ENCODE data around the gene CLVS2. TPM values are rescaled to one million over a fixed set of nuclear protein-coding genes. Genes with fewer than 3 reads are reported as not detected.

CLVS2 gene
- total and polyA plus RNA-seq, 2 donors (not counting 1 experiment from before 2014, with no cell fraction given) = under 0.01 TPM; not detected in 1

- Histone ChIP-seq H2AFZ (ENCODE audit: low read length) (no peak overlapping the region), H3K4me2 (ENCODE audit: extremely low read depth, insufficient read depth, low read length) (no peak overlapping the region), H3K36me3 (ENCODE audit: control insufficient read depth, insufficient read depth, low read length) (no peaks in the 10 kb centered on the region), H3K4me3 (replicated peaks in 1 of 4; ENCODE audit: control extremely low read depth in 1 of 4, insufficient read depth in 1 of 4, low read depth in 3 of 4, low read length in 4 of 4) (no peak overlapping the region), H3K9me3 (ENCODE audit: control insufficient read depth, insufficient read depth, low read depth, low read length) (no peaks in the 10 kb centered on the region), H3K4me1 (ENCODE audit: control insufficient read depth, extremely low read depth, insufficient read depth, low read length) (no peaks in the 10 kb centered on the region), H3K79me2 (ENCODE audit: control insufficient read depth, insufficient read depth, low read length) (no peaks in the 10 kb centered on the region), H3K27me3 (ENCODE audit: control insufficient read depth, insufficient read depth, low read length) (no peaks in the 10 kb centered on the region), H3K27ac (ENCODE audit: insufficient read depth, low read length) (no peak overlapping the region), H3K9ac (ENCODE audit: insufficient read depth, low read length) (no peak overlapping the region), H4K20me1 (ENCODE audit: control insufficient read depth, extremely low read depth, insufficient read depth, low read length) (no peaks in the 10 kb centered on the region)
- no peak for DNase-seq (ENCODE audit: low read depth in 2 of 2)
- no peak for TF ChIP-seq EZH2 (IDR thresholded peaks at IDR 0.05; ENCODE audit: low read length, missing control alignments)
- no peak for TF ChIP-seq CTCF (conservative IDR thresholded peaks at IDR 0.05 in 1 of 2, IDR thresholded peaks at IDR 0.05 in 1 of 2; ENCODE audit: low read depth in 1 of 2, low read length in 2 of 2)
Observed at GRCh38 chr6:123116370-123116769, 120.3 kb downstream of the CLVS2 start.

GRCh38 chr6:123117145-123117908 is 121.3 kb downstream of the CLVS2 start:
- Histone ChIP-seq H3K27me3 (ENCODE audit: control insufficient read depth, insufficient read depth, low read length) (no peaks in the 10 kb centered on the region), H3K9me3 (ENCODE audit: control insufficient read depth, insufficient read depth, low read depth, low read length) (no peaks in the 10 kb centered on the region), H4K20me1 (ENCODE audit: control insufficient read depth, extremely low read depth, insufficient read depth, low read length) (no peaks in the 10 kb centered on the region), H3K36me3 (ENCODE audit: control insufficient read depth, insufficient read depth, low read length) (no peaks in the 10 kb centered on the region), H3K79me2 (ENCODE audit: control insufficient read depth, insufficient read depth, low read length) (no peaks in the 10 kb centered on the region), H2AFZ (ENCODE audit: low read length) (no peak overlapping the region), H3K4me1 (ENCODE audit: control insufficient read depth, extremely low read depth, insufficient read depth, low read length) (no peaks in the 10 kb centered on the region), H3K4me2 (ENCODE audit: extremely low read depth, insufficient read depth, low read length) (no peak overlapping the region), H3K4me3 (replicated peaks in 1 of 4; ENCODE audit: control extremely low read depth in 1 of 4, insufficient read depth in 1 of 4, low read depth in 3 of 4, low read length in 4 of 4) (no peak overlapping the region), H3K27ac (ENCODE audit: insufficient read depth, low read length) (no peak overlapping the region), H3K9ac (ENCODE audit: insufficient read depth, low read length) (no peak overlapping the region)
- TF ChIP-seq EZH2 (IDR thresholded peaks at IDR 0.05; ENCODE audit: low read length, missing control alignments) = no peak
- TF ChIP-seq CTCF (conservative IDR thresholded peaks at IDR 0.05 in 1 of 2, IDR thresholded peaks at IDR 0.05 in 1 of 2; ENCODE audit: low read depth in 1 of 2, low read length in 2 of 2) = no peak
- DNase-seq (ENCODE audit: low read depth in 2 of 2) = no peak

- no peak overlapping the region for H3K4me3 ChIP-seq (replicated peaks in 1 of 4; ENCODE audit: control extremely low read depth in 1 of 4, insufficient read depth in 1 of 4, low read depth in 3 of 4, low read length in 4 of 4)
- no peak overlapping the region for H2AFZ ChIP-seq (ENCODE audit: low read length)
- DNase-seq (ENCODE audit: low read depth in 2 of 2) = no peak
- no peak overlapping the region for H3K27ac ChIP-seq (ENCODE audit: insufficient read depth, low read length)
- H3K27me3 ChIP-seq (ENCODE audit: control insufficient read depth, insufficient read depth, low read length) = no peaks in the 10 kb centered on the region
- TF ChIP-seq CTCF (conservative IDR thresholded peaks at IDR 0.05 in 1 of 2, IDR thresholded peaks at IDR 0.05 in 1 of 2; ENCODE audit: low read depth in 1 of 2, low read length in 2 of 2) (no peak), EZH2 (IDR thresholded peaks at IDR 0.05; ENCODE audit: low read length, missing control alignments) (no peak)
- H3K79me2 ChIP-seq (ENCODE audit: control insufficient read depth, insufficient read depth, low read length) = no peaks in the 10 kb centered on the region
- no peaks in the 10 kb centered on the region for H3K4me1 ChIP-seq (ENCODE audit: control insufficient read depth, extremely low read depth, insufficient read depth, low read length)
- no peaks in the 10 kb centered on the region for H3K9me3 ChIP-seq (ENCODE audit: control insufficient read depth, insufficient read depth, low read depth, low read length)
- H4K20me1 ChIP-seq (ENCODE audit: control insufficient read depth, extremely low read depth, insufficient read depth, low read length) = no peaks in the 10 kb centered on the region
- no peaks in the 10 kb centered on the region for H3K36me3 ChIP-seq (ENCODE audit: control insufficient read depth, insufficient read depth, low read length)
- H3K9ac ChIP-seq (ENCODE audit: insufficient read depth, low read length) = no peak overlapping the region
- H3K4me2 ChIP-seq (ENCODE audit: extremely low read depth, insufficient read depth, low read length) = no peak overlapping the region
Observed at GRCh38 chr6:123118811-123119210, 122.8 kb downstream of the CLVS2 start.

Other genes starting within 250 kb of the CLVS2 start
- not detected in 2 replicates for gene FABP7, start 216.5 kb upstream of the CLVS2 start, total RNA-seq
- gene FABP7, start 216.5 kb upstream of the CLVS2 start, polyA plus RNA-seq = not detected in 2 replicates
- gene SMPDL3A, start 207.0 kb upstream of the CLVS2 start, total RNA-seq = 19.8 and 51.4 TPM in 2 replicates
- gene SMPDL3A, start 207.0 kb upstream of the CLVS2 start, polyA plus RNA-seq = 29.7 and 30.5 TPM in 2 replicates